ENCODE measurements around the gene STAT5B.

STAT5B gene

DNA sequence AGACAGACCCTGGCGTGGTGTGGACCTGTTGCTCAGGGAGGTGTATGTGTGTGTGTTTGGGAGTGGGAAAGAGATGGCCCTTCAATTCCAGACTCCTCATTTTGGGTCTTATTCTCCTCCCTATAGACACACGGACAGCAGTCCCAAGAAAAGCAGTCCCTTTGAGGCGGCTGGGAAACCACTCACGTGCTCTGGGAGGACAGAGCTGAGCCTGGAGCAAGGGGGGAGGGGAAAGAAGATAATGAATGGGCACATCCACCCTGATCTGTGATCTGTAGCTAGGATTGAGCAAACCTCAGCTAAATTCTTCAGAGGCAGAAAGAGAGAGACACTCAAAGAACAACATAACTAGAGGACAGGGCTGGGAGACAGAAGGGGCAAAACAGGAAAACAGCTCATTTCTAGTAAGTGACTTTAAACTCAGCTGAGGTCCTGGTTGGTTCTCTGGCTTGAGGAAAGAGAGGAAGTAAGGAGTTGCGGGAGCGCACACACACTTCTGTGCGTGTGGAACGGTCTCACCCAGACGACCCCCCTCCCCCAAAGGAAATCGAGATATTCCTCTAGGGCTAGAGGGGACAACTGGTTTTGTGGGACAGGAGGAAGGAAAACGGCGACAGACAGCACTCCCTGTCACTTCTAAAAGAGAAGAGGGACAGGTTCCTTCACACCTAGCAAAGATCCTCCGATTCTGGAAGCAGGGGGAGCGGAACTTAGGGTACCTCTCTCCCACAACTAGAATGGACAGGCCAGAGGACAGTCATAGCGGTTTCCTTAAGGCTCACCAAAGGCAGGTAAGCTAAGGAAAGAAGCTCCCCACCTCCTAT is 122.1 kb downstream of the STAT5B start:
- Histone ChIP-seq H3K36me3 (ENCODE audit: control insufficient read depth in 5 of 5, insufficient read depth in 5 of 5, low read length in 5 of 5) (peaks cover 0 to 9% (median 5%) of the 10 kb centered on the region in 5 donors), H3K27ac (ENCODE audit: low read depth, low read length) (peak overlapping the region; percentile 81), H3K9me3 (ENCODE audit: control insufficient read depth in 5 of 5, low read length in 5 of 5) (no peaks in the 10 kb centered on the region), H3K9ac (ENCODE audit: low read length in 5 of 5) (peak overlapping the region; percentile 84 to 100 (median 99)), H3K4me3 (ENCODE audit: low read depth in 1 of 5, low read length in 5 of 5) (peak overlapping the region; percentile 73 to 99 (median 96)), H3K4me1 (ENCODE audit: control insufficient read depth in 5 of 5, insufficient read depth in 5 of 5, low read length in 5 of 5) (peaks cover 7 to 39% (median 35%) of the 10 kb centered on the region in 5 donors), H3K27me3 (ENCODE audit: control insufficient read depth in 5 of 5, insufficient read depth in 4 of 5, low read length in 5 of 5) (no peaks in the 10 kb centered on the region)

Measured in subcutaneous abdominal adipose tissue (tissue), 5 donors.